ENCODE measurements around the gene MFN2. TPM values are rescaled to one million over a fixed set of nuclear protein-coding genes. Genes with fewer than 3 reads are reported as not detected.

Gene MFN2
- total RNA-seq, 4 donors from 2014 or later = 176 to 282 (median 217) TPM

GRCh38 chr1:12049616-12050015 is 69.4 kb downstream of the MFN2 start:
- no peaks in the 10 kb centered on the region for H3K36me3 ChIP-seq
- H3K4me3 ChIP-seq = no peak overlapping the region
- DNase-seq (no peak), ATAC-seq (no peak)
- H3K27ac ChIP-seq = no peak overlapping the region
- in situ Hi-C loops (cut with MboI; ENCODE audit: low sequenced_read_pairs in 4 of 4) (no loop called here), intact Hi-C loops (cut with DNase I; ENCODE audit: low total_unique reads) (no loop called here)
- H3K4me1 ChIP-seq = peaks cover 18 to 23% of the 10 kb centered on the region in 2 donors
- no peaks in the 10 kb centered on the region for H3K27me3 ChIP-seq
- no peak for TF ChIP-seq POLR2A (IDR thresholded peaks at IDR 0.05)
- no peak for TF ChIP-seq CTCF (IDR thresholded peaks at IDR 0.05 in 4 of 5, conservative IDR thresholded peaks at IDR 0.05 in 1 of 5)
- H3K9me3 ChIP-seq = no peaks in the 10 kb centered on the region

GRCh38 chr1:12051361-12051760 is 71.1 kb downstream of the MFN2 start:
- no peaks in the 10 kb centered on the region for H3K9me3 ChIP-seq
- ATAC-seq (no peak), DNase-seq (no peak)
- no peak for TF ChIP-seq CTCF (IDR thresholded peaks at IDR 0.05 in 4 of 5, conservative IDR thresholded peaks at IDR 0.05 in 1 of 5)
- H3K27ac ChIP-seq = peak overlapping the region; percentile 76 to 86 (median 82)
- no peaks in the 10 kb centered on the region for H3K36me3 ChIP-seq
- intact Hi-C loops (cut with DNase I; ENCODE audit: low total_unique reads) (no loop called here), in situ Hi-C loops (cut with MboI; ENCODE audit: low sequenced_read_pairs in 4 of 4) (no loop called here)
- H3K27me3 ChIP-seq = no peaks in the 10 kb centered on the region
- H3K4me1 ChIP-seq = peaks cover 18 to 23% of the 10 kb centered on the region in 2 donors
- H3K4me3 ChIP-seq = no peak overlapping the region

- peak overlapping the region; percentile 76 to 86 (median 82) for H3K27ac ChIP-seq
- peak overlapping the region in 1 of 4 donors; percentile 25 for H3K4me3 ChIP-seq
- H3K27me3 ChIP-seq = no peaks in the 10 kb centered on the region
- ATAC-seq (peak; percentile 99), DNase-seq (peak; percentile 68 to 84)
- in situ Hi-C loops (cut with MboI; ENCODE audit: low sequenced_read_pairs in 4 of 4) (no loop called here), intact Hi-C loops (cut with DNase I; ENCODE audit: low total_unique reads) (loop anchor here (2.0 kb wide), 1 partner anchor 31 kb away; no protein-coding TSS in a partner anchor)
- peaks cover 18 to 23% of the 10 kb centered on the region in 2 donors for H3K4me1 ChIP-seq
- no peaks in the 10 kb centered on the region for H3K9me3 ChIP-seq
- H3K36me3 ChIP-seq = no peaks in the 10 kb centered on the region
- no peak for TF ChIP-seq CTCF (IDR thresholded peaks at IDR 0.05 in 4 of 5, conservative IDR thresholded peaks at IDR 0.05 in 1 of 5)
- no peak for TF ChIP-seq POLR2A (IDR thresholded peaks at IDR 0.05)
Measured at GRCh38 chr1:12052008-12052573, 71.8 kb downstream of the MFN2 start.

- ATAC-seq (peak; percentile 37 to 63), DNase-seq (peak; percentile 33 to 35)
- H3K36me3 ChIP-seq = no peaks in the 10 kb centered on the region
- no peak overlapping the region for H3K4me3 ChIP-seq
- no peaks in the 10 kb centered on the region for H3K27me3 ChIP-seq
- in situ Hi-C loops (cut with MboI; ENCODE audit: low sequenced_read_pairs in 4 of 4) (no loop called here), intact Hi-C loops (cut with DNase I; ENCODE audit: low total_unique reads) (loop anchor here (2.0 kb wide), 1 partner anchor 32 kb away; no protein-coding TSS in a partner anchor)
- TF ChIP-seq CTCF (IDR thresholded peaks at IDR 0.05 in 4 of 5, conservative IDR thresholded peaks at IDR 0.05 in 1 of 5) (peak in 3 of 5 experiments; percentile 20 to 47 (median 29)), POLR2A (IDR thresholded peaks at IDR 0.05) (no peak)
- peaks cover 18 to 23% of the 10 kb centered on the region in 2 donors for H3K4me1 ChIP-seq
- peak overlapping the region; percentile 76 to 86 (median 82) for H3K27ac ChIP-seq
- H3K9me3 ChIP-seq = no peaks in the 10 kb centered on the region
Measured at GRCh38 chr1:12052997-12053686, 72.9 kb downstream of the MFN2 start.

All from gastrocnemius medialis (tissue), 4 donors.